ENCODE data around the gene PAPPA. TPM values are rescaled to one million over a fixed set of nuclear protein-coding genes. Genes with fewer than 3 reads are reported as not detected.

Gene PAPPA
- polyA plus RNA-seq, 1 of the 3 experiments (the other 2 are of a cell fraction) = 44.5 TPM

DNA sequence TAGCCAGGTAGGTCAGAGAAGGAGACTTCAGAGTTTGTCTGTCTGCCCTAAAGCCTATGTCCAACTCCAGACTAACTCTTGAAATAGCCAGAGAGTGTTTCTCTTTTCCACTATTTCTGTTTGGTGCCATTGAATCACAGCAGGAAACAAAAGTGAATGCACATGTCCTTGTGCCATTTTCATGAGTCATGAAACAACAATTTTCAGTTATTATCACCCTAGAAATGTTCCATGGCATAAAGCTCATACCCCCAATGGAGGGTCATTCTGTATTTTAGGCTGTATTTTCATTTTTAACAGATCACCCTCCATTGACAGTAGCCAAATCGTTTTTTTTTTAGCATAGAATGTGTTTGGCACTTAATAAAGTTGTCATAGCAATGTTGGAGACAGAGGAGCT lies 124.7 kb downstream of the PAPPA start:
- H3K27me3 ChIP-seq (ENCODE audit: insufficient read depth) = no peaks in the 10 kb centered on the region
- H3K4me3 ChIP-seq (ENCODE audit: low read depth in 2 of 2, low read length in 1 of 2) = no peak overlapping the region
- peaks cover 32% of the 10 kb centered on the region for H3K79me2 ChIP-seq (ENCODE audit: insufficient read depth)
- H2AFZ ChIP-seq (ENCODE audit: low read depth) = no peak overlapping the region
- H3K9me2 ChIP-seq = no peaks in the 10 kb centered on the region
- no peaks in the 10 kb centered on the region for H4K20me1 ChIP-seq (ENCODE audit: insufficient read depth)
- peaks cover 87% of the 10 kb centered on the region for H3F3A ChIP-seq (replicated peaks; ENCODE audit: insufficient read depth)
- TF ChIP-seq FOSL2 (IDR thresholded peaks at IDR 0.05; ENCODE audit: borderline replicate concordance, low read depth) (peak; percentile 34; the same call in 1 of the 2 replicates), TCF12 (IDR thresholded peaks at IDR 0.05) (peak; percentile 22; the same call in 1 of the 2 replicates), JUND (IDR thresholded peaks at IDR 0.05) (peak; percentile 34; the same call in 1 of the 2 replicates), FOXJ3 (CRISPR knock-in tag; IDR thresholded peaks at IDR 0.05) (no peak)
- TF ChIP-seq, protein P1, sequence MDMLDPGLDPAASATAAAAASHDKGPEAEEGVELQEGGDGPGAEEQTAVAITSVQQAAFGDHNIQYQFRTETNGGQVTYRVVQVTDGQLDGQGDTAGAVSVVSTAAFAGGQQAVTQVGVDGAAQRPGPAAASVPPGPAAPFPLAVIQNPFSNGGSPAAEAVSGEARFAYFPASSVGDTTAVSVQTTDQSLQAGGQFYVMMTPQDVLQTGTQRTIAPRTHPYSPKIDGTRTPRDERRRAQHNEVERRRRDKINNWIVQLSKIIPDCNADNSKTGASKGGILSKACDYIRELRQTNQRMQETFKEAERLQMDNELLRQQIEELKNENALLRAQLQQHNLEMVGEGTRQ (IDR thresholded peaks at IDR 0.05; ENCODE audit: borderline replicate concordance, low read depth, low read length) = no peak
- peaks cover 6 to 48% of the 10 kb centered on the region in 2 experiments; a peak in 2 of 4 replicates for H3K4me1 ChIP-seq (ENCODE audit: control insufficient read depth in 1 of 2, insufficient read depth in 2 of 2, low read depth in 1 of 2, low read length in 1 of 2)
- DNase-seq = no peak
- ChIA-PET CTCF (no interaction called here), POLR2A (no interaction called here)
- 65% methylated on average over 1 of the region's 1 CpG for WGBS (ENCODE audit: low lambda C conversion rate)
- H3K36me3 ChIP-seq (replicated peaks in 1 of 2; ENCODE audit: control insufficient read depth in 1 of 2, insufficient read depth in 2 of 2, low read length in 1 of 2) = peaks cover 12 to 65% of the 10 kb centered on the region in 2 experiments
- H3K9me3 ChIP-seq = no peaks in the 10 kb centered on the region
- H3K9ac ChIP-seq = no peak overlapping the region
- no peak overlapping the region for H3K4me2 ChIP-seq
- peak overlapping the region in 1 of 2 experiments; percentile 83; a peak in 2 of 4 replicates for H3K27ac ChIP-seq (ENCODE audit: low read depth in 2 of 2, low read length in 1 of 2)

DNA sequence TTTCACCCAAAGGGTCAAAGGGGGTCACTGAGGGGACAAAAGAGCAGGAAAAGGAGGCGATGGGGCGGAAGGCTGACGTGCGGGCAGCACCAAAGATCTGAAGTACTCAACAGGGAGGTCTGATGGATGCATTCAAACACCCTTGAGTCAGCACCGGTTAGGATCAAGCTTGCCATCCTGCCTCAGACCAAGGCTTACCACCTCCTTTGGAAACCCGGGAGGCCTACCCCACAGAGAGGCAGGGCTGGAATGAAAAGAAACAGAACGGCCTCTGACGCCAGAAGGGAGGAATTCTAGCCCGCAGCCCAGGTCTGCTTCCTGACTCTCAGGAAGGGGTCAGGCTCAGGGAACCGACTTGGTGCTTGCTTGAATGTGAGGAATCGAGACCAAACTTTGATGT lies 125.6 kb downstream of the PAPPA start:
- ChIA-PET CTCF (no interaction called here), POLR2A (no interaction called here)
- Histone ChIP-seq H3K4me3 (ENCODE audit: low read depth in 2 of 2, low read length in 1 of 2) (no peak overlapping the region), H3K9me3 (no peaks in the 10 kb centered on the region), H3K36me3 (replicated peaks in 1 of 2; ENCODE audit: control insufficient read depth in 1 of 2, insufficient read depth in 2 of 2, low read length in 1 of 2) (peaks cover 14 to 68% of the 10 kb centered on the region in 2 experiments), H3K27me3 (ENCODE audit: insufficient read depth) (no peaks in the 10 kb centered on the region), H2AFZ (ENCODE audit: low read depth) (no peak overlapping the region), H3K9ac (no peak overlapping the region), H3K27ac (ENCODE audit: low read depth in 2 of 2, low read length in 1 of 2) (peak overlapping the region in 1 of 2 experiments; percentile 83; a peak in 1 of 4 replicates), H3K9me2 (no peaks in the 10 kb centered on the region), H3F3A (replicated peaks; ENCODE audit: insufficient read depth) (peaks cover 89% of the 10 kb centered on the region), H3K79me2 (ENCODE audit: insufficient read depth) (peaks cover 28% of the 10 kb centered on the region), H3K4me1 (ENCODE audit: control insufficient read depth in 1 of 2, insufficient read depth in 2 of 2, low read depth in 1 of 2, low read length in 1 of 2) (peaks cover 9 to 39% of the 10 kb centered on the region in 2 experiments; a peak in 2 of 4 replicates), H3K4me2 (no peak overlapping the region), H4K20me1 (ENCODE audit: insufficient read depth) (no peaks in the 10 kb centered on the region)
- no peak for DNase-seq
- 96% methylated on average over 9 of the region's 11 CpGs for WGBS (ENCODE audit: low lambda C conversion rate)
- TF ChIP-seq, protein P2, sequence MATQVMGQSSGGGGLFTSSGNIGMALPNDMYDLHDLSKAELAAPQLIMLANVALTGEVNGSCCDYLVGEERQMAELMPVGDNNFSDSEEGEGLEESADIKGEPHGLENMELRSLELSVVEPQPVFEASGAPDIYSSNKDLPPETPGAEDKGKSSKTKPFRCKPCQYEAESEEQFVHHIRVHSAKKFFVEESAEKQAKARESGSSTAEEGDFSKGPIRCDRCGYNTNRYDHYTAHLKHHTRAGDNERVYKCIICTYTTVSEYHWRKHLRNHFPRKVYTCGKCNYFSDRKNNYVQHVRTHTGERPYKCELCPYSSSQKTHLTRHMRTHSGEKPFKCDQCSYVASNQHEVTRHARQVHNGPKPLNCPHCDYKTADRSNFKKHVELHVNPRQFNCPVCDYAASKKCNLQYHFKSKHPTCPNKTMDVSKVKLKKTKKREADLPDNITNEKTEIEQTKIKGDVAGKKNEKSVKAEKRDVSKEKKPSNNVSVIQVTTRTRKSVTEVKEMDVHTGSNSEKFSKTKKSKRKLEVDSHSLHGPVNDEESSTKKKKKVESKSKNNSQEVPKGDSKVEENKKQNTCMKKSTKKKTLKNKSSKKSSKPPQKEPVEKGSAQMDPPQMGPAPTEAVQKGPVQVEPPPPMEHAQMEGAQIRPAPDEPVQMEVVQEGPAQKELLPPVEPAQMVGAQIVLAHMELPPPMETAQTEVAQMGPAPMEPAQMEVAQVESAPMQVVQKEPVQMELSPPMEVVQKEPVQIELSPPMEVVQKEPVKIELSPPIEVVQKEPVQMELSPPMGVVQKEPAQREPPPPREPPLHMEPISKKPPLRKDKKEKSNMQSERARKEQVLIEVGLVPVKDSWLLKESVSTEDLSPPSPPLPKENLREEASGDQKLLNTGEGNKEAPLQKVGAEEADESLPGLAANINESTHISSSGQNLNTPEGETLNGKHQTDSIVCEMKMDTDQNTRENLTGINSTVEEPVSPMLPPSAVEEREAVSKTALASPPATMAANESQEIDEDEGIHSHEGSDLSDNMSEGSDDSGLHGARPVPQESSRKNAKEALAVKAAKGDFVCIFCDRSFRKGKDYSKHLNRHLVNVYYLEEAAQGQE (IDR thresholded peaks at IDR 0.05; ENCODE audit: low read depth, low read length) = no peak
- TF ChIP-seq FOXM1 (IDR thresholded peaks at IDR 0.05; ENCODE audit: low read depth) (no peak), SIN3A (IDR thresholded peaks at IDR 0.05; ENCODE audit: borderline replicate concordance, low read depth, low read length) (no peak), MEF2A (IDR thresholded peaks at IDR 0.05; ENCODE audit: borderline replicate concordance, low read depth) (no peak), GATA2 (CRISPR knock-in tag; IDR thresholded peaks at IDR 0.05) (no peak), EZH2phosphoT487 (IDR thresholded peaks at IDR 0.05; ENCODE audit: borderline replicate concordance, low read depth) (no peak), EP300 (IDR thresholded peaks at IDR 0.05; ENCODE audit: borderline replicate concordance in 1 of 2, low read depth in 1 of 2, low read length in 1 of 2) (no peak), FOXJ3 (CRISPR knock-in tag; IDR thresholded peaks at IDR 0.05) (no peak), TAF1 (IDR thresholded peaks at IDR 0.05; ENCODE audit: borderline replicate concordance, low read depth, low read length) (no peak), TEAD4 (IDR thresholded peaks at IDR 0.05; ENCODE audit: borderline replicate concordance, insufficient read depth) (no peak), JUND (IDR thresholded peaks at IDR 0.05) (no peak), RAD21 (IDR thresholded peaks at IDR 0.05; ENCODE audit: low read length) (no peak), RFX5 (IDR thresholded peaks at IDR 0.05; ENCODE audit: low read length) (no peak), ELF1 (IDR thresholded peaks at IDR 0.05) (no peak)
- TF ChIP-seq, protein P3, sequence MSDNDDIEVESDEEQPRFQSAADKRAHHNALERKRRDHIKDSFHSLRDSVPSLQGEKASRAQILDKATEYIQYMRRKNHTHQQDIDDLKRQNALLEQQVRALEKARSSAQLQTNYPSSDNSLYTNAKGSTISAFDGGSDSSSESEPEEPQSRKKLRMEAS (IDR thresholded peaks at IDR 0.05; ENCODE audit: low read depth) = no peak
- TF ChIP-seq, protein P4, sequence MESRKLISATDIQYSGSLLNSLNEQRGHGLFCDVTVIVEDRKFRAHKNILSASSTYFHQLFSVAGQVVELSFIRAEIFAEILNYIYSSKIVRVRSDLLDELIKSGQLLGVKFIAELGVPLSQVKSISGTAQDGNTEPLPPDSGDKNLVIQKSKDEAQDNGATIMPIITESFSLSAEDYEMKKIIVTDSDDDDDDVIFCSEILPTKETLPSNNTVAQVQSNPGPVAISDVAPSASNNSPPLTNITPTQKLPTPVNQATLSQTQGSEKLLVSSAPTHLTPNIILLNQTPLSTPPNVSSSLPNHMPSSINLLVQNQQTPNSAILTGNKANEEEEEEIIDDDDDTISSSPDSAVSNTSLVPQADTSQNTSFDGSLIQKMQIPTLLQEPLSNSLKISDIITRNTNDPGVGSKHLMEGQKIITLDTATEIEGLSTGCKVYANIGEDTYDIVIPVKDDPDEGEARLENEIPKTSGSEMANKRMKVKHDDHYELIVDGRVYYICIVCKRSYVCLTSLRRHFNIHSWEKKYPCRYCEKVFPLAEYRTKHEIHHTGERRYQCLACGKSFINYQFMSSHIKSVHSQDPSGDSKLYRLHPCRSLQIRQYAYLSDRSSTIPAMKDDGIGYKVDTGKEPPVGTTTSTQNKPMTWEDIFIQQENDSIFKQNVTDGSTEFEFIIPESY (IDR thresholded peaks at IDR 0.05; ENCODE audit: borderline replicate concordance, low read depth) = no peak
- TF ChIP-seq, protein P5, sequence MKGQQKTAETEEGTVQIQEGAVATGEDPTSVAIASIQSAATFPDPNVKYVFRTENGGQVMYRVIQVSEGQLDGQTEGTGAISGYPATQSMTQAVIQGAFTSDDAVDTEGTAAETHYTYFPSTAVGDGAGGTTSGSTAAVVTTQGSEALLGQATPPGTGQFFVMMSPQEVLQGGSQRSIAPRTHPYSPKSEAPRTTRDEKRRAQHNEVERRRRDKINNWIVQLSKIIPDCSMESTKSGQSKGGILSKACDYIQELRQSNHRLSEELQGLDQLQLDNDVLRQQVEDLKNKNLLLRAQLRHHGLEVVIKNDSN (IDR thresholded peaks at IDR 0.05; ENCODE audit: borderline replicate concordance, low read depth) = no peak
